ENCODE data around the gene DDX59. TPM values are rescaled to one million over a fixed set of nuclear protein-coding genes. Genes with fewer than 3 reads are reported as not detected.

Gene DDX59
- total RNA-seq, 1 donor from 2014 or later, result 25.3 TPM

GRCh38 chr1:200659269-200659668 is 10.4 kb downstream of the DDX59 start:
- Mint-ChIP-seq H3K4me1 (peaks cover 10% of the 10 kb centered on the region), H3K27ac (peak overlapping the region; percentile 65), H3K9me3 (no peaks in the 10 kb centered on the region), H3K4me3 (no peak overlapping the region), H3K36me3 (peaks cover 61% of the 10 kb centered on the region), H3K27me3 (ENCODE audit: low read depth) (no peaks in the 10 kb centered on the region)
- TF ChIP-seq CTCF (IDR thresholded peaks at IDR 0.05; ENCODE audit: unreplicated experiment), result no peak
- DNase-seq (ENCODE audit: low spot score in 2 of 2, unreplicated experiment in 2 of 2), result no peak

GRCh38 chr1:200658037-200658818 is 11.5 kb downstream of the DDX59 start:
- H3K9me3 Mint-ChIP-seq, result no peaks in the 10 kb centered on the region
- H3K27ac Mint-ChIP-seq, result no peak overlapping the region
- H3K4me3 Mint-ChIP-seq, result no peak overlapping the region
- no peaks in the 10 kb centered on the region for H3K27me3 Mint-ChIP-seq (ENCODE audit: low read depth)
- no peak for TF ChIP-seq CTCF (IDR thresholded peaks at IDR 0.05; ENCODE audit: unreplicated experiment)
- no peak for DNase-seq (ENCODE audit: low spot score in 2 of 2, unreplicated experiment in 2 of 2)
- peaks cover 8% of the 10 kb centered on the region for H3K4me1 Mint-ChIP-seq
- H3K36me3 Mint-ChIP-seq, result peaks cover 63% of the 10 kb centered on the region

- Mint-ChIP-seq H3K4me3 (no peak overlapping the region), H3K9me3 (no peaks in the 10 kb centered on the region), H3K36me3 (peaks cover 48% of the 10 kb centered on the region), H3K4me1 (peaks cover 10% of the 10 kb centered on the region), H3K27me3 (ENCODE audit: low read depth) (no peaks in the 10 kb centered on the region), H3K27ac (no peak overlapping the region)
- DNase-seq (ENCODE audit: low spot score in 2 of 2, unreplicated experiment in 2 of 2), result no peak
- TF ChIP-seq CTCF (IDR thresholded peaks at IDR 0.05; ENCODE audit: unreplicated experiment), result no peak
Observed at GRCh38 chr1:200654660-200655059, 15.0 kb downstream of the DDX59 start.

- Mint-ChIP-seq H3K27me3 (ENCODE audit: low read depth) (no peaks in the 10 kb centered on the region), H3K4me1 (peaks cover 10% of the 10 kb centered on the region), H3K27ac (no peak overlapping the region), H3K9me3 (no peaks in the 10 kb centered on the region), H3K4me3 (no peak overlapping the region), H3K36me3 (peaks cover 45% of the 10 kb centered on the region)
- no peak for TF ChIP-seq CTCF (IDR thresholded peaks at IDR 0.05; ENCODE audit: unreplicated experiment)
- no peak for DNase-seq (ENCODE audit: low spot score in 2 of 2, unreplicated experiment in 2 of 2)
Observed at GRCh38 chr1:200653022-200653462, 16.7 kb downstream of the DDX59 start.

- Mint-ChIP-seq H3K4me3 (no peak overlapping the region), H3K27me3 (ENCODE audit: low read depth) (no peaks in the 10 kb centered on the region), H3K36me3 (peaks cover 42% of the 10 kb centered on the region), H3K27ac (no peak overlapping the region), H3K4me1 (peaks cover 10% of the 10 kb centered on the region), H3K9me3 (no peaks in the 10 kb centered on the region)
- no peak for TF ChIP-seq CTCF (IDR thresholded peaks at IDR 0.05; ENCODE audit: unreplicated experiment)
- DNase-seq (ENCODE audit: low spot score in 2 of 2, unreplicated experiment in 2 of 2), result no peak
Observed at GRCh38 chr1:200652378-200652777, 17.3 kb downstream of the DDX59 start.
